ENCODE measurements around the gene DMRTB1. TPM values are rescaled to one million over a fixed set of nuclear protein-coding genes. Genes with fewer than 3 reads are reported as not detected.

The DMRTB1 gene
- total RNA-seq, 1 experiment from 2014 or later: not detected

DNA sequence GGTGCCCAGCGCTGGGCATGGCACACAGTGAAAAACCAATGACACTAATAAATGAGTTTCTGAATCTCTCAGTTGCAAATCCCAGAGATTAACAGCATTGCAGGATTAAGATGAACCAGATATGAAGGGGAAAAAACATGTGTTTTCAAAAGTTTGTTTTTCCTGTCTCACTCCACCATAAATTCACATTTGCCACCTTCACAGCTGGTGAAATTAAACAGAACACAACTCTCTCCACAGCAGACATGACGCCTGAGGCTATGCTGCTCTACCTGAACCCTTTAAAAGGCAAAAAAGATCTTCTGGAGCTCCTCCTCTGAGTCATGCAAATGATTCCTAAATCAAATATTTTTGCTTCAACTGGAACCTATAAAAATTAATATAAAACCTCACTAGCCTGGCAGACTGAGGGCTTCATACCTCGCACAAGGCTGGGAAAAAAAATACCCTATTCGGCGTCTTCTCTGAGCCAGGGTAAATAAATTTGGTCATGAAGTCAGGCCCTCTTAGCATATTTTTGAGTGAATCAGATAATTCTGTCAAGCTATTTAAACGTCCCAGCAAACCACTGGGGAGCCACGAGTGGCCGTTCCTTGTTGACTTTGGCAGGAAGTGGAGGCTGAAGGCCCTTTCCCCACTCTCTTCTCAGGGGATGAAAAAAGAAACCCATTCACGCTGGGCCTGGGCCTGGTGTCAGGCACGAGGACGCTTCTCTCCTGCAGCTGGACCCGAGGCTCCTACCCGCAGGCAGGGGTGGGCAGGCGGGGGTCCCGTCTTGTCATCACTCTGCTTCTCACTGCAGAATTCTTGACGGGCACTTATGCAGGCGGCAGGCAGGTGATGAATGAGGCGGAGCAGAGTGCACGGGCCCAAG lies 53.0 kb downstream of the DMRTB1 start:
- Histone ChIP-seq H3K9me2 (replicated peaks; ENCODE audit: low read length) (no peaks in the 10 kb centered on the region), H3K9ac (ENCODE audit: low read length) (peak overlapping the region; percentile 26; the same call in 1 of the 2 replicates), H3K4me2 (ENCODE audit: low read length) (peak overlapping the region; percentile 63), H3K36me3 (ENCODE audit: low read depth, low read length) (no peaks in the 10 kb centered on the region), H3K4me3 (ENCODE audit: low read length) (0 out of 2 replicates have a peak overlapping the region, but pooled peaks have one; percentile 8), H3K27me3 (ENCODE audit: low read length) (no peaks in the 10 kb centered on the region), H3K27ac (ENCODE audit: low read length) (peak overlapping the region; percentile 72), H4K20me1 (ENCODE audit: low read length) (peaks cover 4% of the 10 kb centered on the region; the same call in 1 of the 2 replicates), H3K79me2 (ENCODE audit: low read length) (no peaks in the 10 kb centered on the region), H2AFZ (ENCODE audit: low read length) (peak overlapping the region; percentile 40), H3K9me3 (ENCODE audit: low read length) (no peaks in the 10 kb centered on the region), H3K4me1 (ENCODE audit: insufficient read depth, low read length) (peaks cover 25% of the 10 kb centered on the region), H3F3A (ENCODE audit: low read length, unreplicated experiment) (peaks cover 4% of the 10 kb centered on the region)
- DNase-seq (peak; percentile 93), ATAC-seq (peak; percentile 90)
- TF ChIP-seq EZH2phosphoT487 (IDR thresholded peaks at IDR 0.05; ENCODE audit: borderline replicate concordance, low read length): peak; percentile 85; the same call in 1 of the 2 replicates
- TF ChIP-seq, protein P1, sequence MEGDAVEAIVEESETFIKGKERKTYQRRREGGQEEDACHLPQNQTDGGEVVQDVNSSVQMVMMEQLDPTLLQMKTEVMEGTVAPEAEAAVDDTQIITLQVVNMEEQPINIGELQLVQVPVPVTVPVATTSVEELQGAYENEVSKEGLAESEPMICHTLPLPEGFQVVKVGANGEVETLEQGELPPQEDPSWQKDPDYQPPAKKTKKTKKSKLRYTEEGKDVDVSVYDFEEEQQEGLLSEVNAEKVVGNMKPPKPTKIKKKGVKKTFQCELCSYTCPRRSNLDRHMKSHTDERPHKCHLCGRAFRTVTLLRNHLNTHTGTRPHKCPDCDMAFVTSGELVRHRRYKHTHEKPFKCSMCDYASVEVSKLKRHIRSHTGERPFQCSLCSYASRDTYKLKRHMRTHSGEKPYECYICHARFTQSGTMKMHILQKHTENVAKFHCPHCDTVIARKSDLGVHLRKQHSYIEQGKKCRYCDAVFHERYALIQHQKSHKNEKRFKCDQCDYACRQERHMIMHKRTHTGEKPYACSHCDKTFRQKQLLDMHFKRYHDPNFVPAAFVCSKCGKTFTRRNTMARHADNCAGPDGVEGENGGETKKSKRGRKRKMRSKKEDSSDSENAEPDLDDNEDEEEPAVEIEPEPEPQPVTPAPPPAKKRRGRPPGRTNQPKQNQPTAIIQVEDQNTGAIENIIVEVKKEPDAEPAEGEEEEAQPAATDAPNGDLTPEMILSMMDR (conservative IDR thresholded peaks at IDR 0.05; ENCODE audit: low read depth, low read length): no peak
- CTCF ChIA-PET: interaction anchor here (0.5 to 1.2 kb wide), 5 partner anchors 27 to 255 kb away, joined by 3 to 6 read pairs (median 3); no protein-coding TSS in a partner anchor
- BruUV-seq (replicated peaks): no TSS peak
- POLR2A ChIA-PET (ENCODE audit: unreplicated experiment): interaction anchor here (0.6 kb wide), 1 partner anchor 16 kb away, joined by 6 read pairs; no protein-coding TSS in a partner anchor
- intact Hi-C loops (cut with micrococcal nuclease): no loop called here

DNA sequence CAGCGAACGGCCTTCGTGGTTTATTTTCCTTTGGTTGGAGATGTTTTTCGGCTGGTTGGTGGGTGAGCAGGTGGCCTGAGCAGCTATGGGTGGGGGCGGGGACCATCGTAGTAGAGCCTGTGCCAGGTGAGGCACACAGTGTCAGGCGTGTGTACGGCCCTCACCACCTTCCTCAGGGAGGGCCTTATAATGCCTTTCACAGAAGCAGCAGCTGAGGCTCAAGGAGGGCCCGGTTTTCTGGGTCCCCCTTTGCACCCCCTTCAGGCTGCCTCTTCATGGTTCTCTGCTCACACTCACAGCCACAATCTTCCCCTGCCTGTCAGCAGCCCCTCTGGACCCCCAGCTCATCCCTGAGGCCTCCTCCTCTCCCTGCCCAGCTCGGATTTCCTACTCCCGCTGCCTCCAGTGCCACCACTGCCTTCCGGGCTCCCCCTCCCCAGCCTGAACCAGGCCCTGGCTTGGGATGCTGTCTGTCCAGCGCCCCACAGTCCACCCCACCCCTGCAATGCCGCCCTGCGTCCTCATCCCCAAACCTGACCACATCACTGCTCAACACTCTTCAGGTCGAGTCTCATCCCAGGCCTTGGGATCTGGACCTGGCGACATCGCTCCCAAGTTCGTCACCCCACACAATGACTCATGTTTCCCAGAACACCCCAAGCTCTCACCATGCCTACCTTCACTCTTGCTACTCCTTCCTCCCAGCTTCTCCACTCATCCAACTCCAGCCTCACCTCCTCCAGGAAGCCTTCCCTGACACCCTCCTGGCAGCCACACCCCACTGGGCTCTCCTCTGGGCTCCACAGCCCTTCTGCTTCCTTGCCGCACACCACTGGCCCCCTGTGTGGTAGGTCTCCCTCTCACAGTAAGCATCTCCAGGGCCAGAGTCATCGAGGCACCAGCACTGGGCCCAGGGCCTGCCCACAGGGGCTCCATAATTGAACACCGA lies 53.9 kb downstream of the DMRTB1 start:
- Histone ChIP-seq H3K27ac (ENCODE audit: low read length) (peak overlapping the region; percentile 72), H3K4me1 (ENCODE audit: insufficient read depth, low read length) (peaks cover 25% of the 10 kb centered on the region), H2AFZ (ENCODE audit: low read length) (peak overlapping the region; percentile 40), H3K9me2 (replicated peaks; ENCODE audit: low read length) (no peaks in the 10 kb centered on the region), H3K4me2 (ENCODE audit: low read length) (peak overlapping the region; percentile 63), H3K4me3 (ENCODE audit: low read length) (0 out of 2 replicates have a peak overlapping the region, but pooled peaks have one; percentile 8), H3K9me3 (ENCODE audit: low read length) (no peaks in the 10 kb centered on the region), H3K9ac (ENCODE audit: low read length) (peak overlapping the region; percentile 26; the same call in 1 of the 2 replicates), H3K36me3 (ENCODE audit: low read depth, low read length) (no peaks in the 10 kb centered on the region), H4K20me1 (ENCODE audit: low read length) (peaks cover 4% of the 10 kb centered on the region; the same call in 1 of the 2 replicates), H3K79me2 (ENCODE audit: low read length) (no peaks in the 10 kb centered on the region), H3F3A (ENCODE audit: low read length, unreplicated experiment) (peaks cover 4% of the 10 kb centered on the region), H3K27me3 (ENCODE audit: low read length) (no peaks in the 10 kb centered on the region)
- ATAC-seq (no peak), DNase-seq (no peak)
- CTCF ChIA-PET: interaction anchor here (0.7 to 1.2 kb wide), 3 partner anchors 27 to 223 kb away, joined by 3 to 6 read pairs (median 6); no protein-coding TSS in a partner anchor
- no TSS peak for BruUV-seq (replicated peaks)
- POLR2A ChIA-PET (ENCODE audit: unreplicated experiment): no interaction called here
- TF ChIP-seq, protein P1 (conservative IDR thresholded peaks at IDR 0.05; ENCODE audit: low read depth, low read length): no peak
- TF ChIP-seq EZH2phosphoT487 (IDR thresholded peaks at IDR 0.05; ENCODE audit: borderline replicate concordance, low read length): no peak
- no peak for TF ChIP-seq EZH2 (IDR thresholded peaks at IDR 0.05; ENCODE audit: low read length, unreplicated experiment)
- intact Hi-C loops (cut with micrococcal nuclease): no loop called here

Measured in PC-3 (cell line).